Activated CD4-positive, alpha-beta T cell treated with anti-CD3 and anti-CD28 coated beads, Interleukin-2, amount 10 ng/mL, durations not matched to agents 7 days and 5 days (primary cell): ENCODE measurements around the gene IMP3. TPM values are rescaled to one million over a fixed set of nuclear protein-coding genes. Genes with fewer than 3 reads are reported as not detected.
A peak's percentile ranks its signal among the peaks of the same experiment; 100 is the strongest.
"Not testable (repeated sequence)": the region's sequence is repeated elsewhere in the genome, so short reads cannot be mapped to it uniquely, and the experiment has no call there.

ENCODE experiments used
- CTCF ChIA-PET: fragments of 350-600 bp; sonication (Branson Sonifier 250); formaldehyde crosslinking; loops from one replicate; lab custom pipeline; 2021; ENCODE audit warnings: antibody characterized with exemption; lab: Charles Lee
- POLR2A ChIA-PET: fragments of 350-600 bp; sonication (Branson Sonifier 250); formaldehyde crosslinking; loops from one replicate; lab custom pipeline; 2021; ENCODE audit warnings: antibody characterized with exemption; lab: Charles Lee
- DNase-seq: peaks from one replicate; pipeline ENCODE4 v3.0.0-alpha.2; 2020
- H3K27ac Mint-ChIP-seq: one replicate; pipeline ENCODE4 v1.8.0; 2021; ENCODE audit warnings: mild to moderate bottlenecking, moderate library complexity, mixed read lengths
- H3K27me3 Mint-ChIP-seq: one replicate; pipeline ENCODE4 v1.8.0; 2021; ENCODE audit warnings: mixed read lengths
- H3K36me3 Mint-ChIP-seq: one replicate; pipeline ENCODE4 v1.8.0; 2021; ENCODE audit warnings: low read depth, mixed read lengths
- H3K4me1 Mint-ChIP-seq: one replicate; pipeline ENCODE4 v1.8.0; 2021; ENCODE audit warnings: mixed read lengths
- H3K4me3 Mint-ChIP-seq: one replicate; pipeline ENCODE4 v1.8.0; 2021; ENCODE audit warnings: mild to moderate bottlenecking, moderate library complexity, mixed read lengths
- H3K9me3 Mint-ChIP-seq: one replicate; pipeline ENCODE4 v1.8.0; 2021; ENCODE audit warnings: mixed read lengths
- total RNA-seq, 2 experiments: library from RNA; stranded (reverse); gene quantifications; one replicate each; pipeline ENCODE4 v1.2.3, GENCODE V29; 2021

The IMP3 gene
- total RNA-seq, result 10 to 100 TPM; 79.1 to 81.4 TPM

- peaks cover 23% of the 10 kb centered on the region for H3K36me3 Mint-ChIP-seq
- peak within 1 kb of the TSS; percentile 95 for H3K27ac Mint-ChIP-seq
- DNase-seq, result peak; percentile 97
- ChIA-PET CTCF (interaction anchor here (0.6 to 2.6 kb wide), 20 partner anchors 10 to 190 kb away, joined by 3 to 19 read pairs (median 4); partner anchors contain the start of genes PTPN9, SIN3A and SNUPN), POLR2A (interaction anchor here (0.6 to 2.5 kb wide), 11 partner anchors 11 to 826 kb away, joined by 3 to 17 read pairs (median 4); partner anchors contain the start of genes PTPN9, SIN3A and SNUPN)
- H3K27me3 Mint-ChIP-seq, result peaks cover under 1% of the 10 kb centered on the region
- peaks cover 39% of the 10 kb centered on the region for H3K4me1 Mint-ChIP-seq
- no peaks in the 10 kb centered on the region for H3K9me3 Mint-ChIP-seq
- peak within 1 kb of the TSS; percentile 86 for H3K4me3 Mint-ChIP-seq
Observed at GRCh38 chr15:75639709-75640482, at the start of gene IMP3. IMP3 (minus strand) TSS chr15:75640224; CDS start chr15:75640168, 56 bp downstream.

GRCh38 chr15:75689429-75689828 lies 49.4 kb upstream of the IMP3 start:
- H3K4me1 Mint-ChIP-seq, H3K36me3 Mint-ChIP-seq, DNase-seq, H3K9me3 Mint-ChIP-seq, POLR2A ChIA-PET, H3K4me3 Mint-ChIP-seq, H3K27ac Mint-ChIP-seq: not testable (repeated sequence)
- CTCF ChIA-PET, result interaction anchor here (0.6 kb wide), 1 partner anchor 332 kb away, joined by 3 read pairs; no protein-coding TSS in a partner anchor
- H3K27me3 Mint-ChIP-seq, result peaks cover 14% of the 10 kb centered on the region

- Mint-ChIP-seq H3K9me3 (no peaks in the 10 kb centered on the region), H3K4me3 (no peak overlapping the region), H3K27me3 (peaks cover 10% of the 10 kb centered on the region), H3K4me1 (peaks cover 2% of the 10 kb centered on the region), H3K36me3 (no peaks in the 10 kb centered on the region), H3K27ac (no peak overlapping the region)
- DNase-seq, result no peak
- CTCF ChIA-PET, result interaction anchor here (0.6 kb wide), 1 partner anchor 332 kb away, joined by 3 read pairs; no protein-coding TSS in a partner anchor
- POLR2A ChIA-PET, result no interaction called here
Observed at GRCh38 chr15:75688831-75689230, 48.8 kb upstream of the IMP3 start.

GRCh38 chr15:75688278-75688557 lies 48.2 kb upstream of the IMP3 start:
- H3K27ac Mint-ChIP-seq, result no peak overlapping the region
- peaks cover 9% of the 10 kb centered on the region for H3K27me3 Mint-ChIP-seq
- POLR2A ChIA-PET, result no interaction called here
- H3K4me1 Mint-ChIP-seq, result peaks cover 2% of the 10 kb centered on the region
- CTCF ChIA-PET, result no interaction called here
- no peak for DNase-seq
- H3K36me3 Mint-ChIP-seq, result no peaks in the 10 kb centered on the region
- no peaks in the 10 kb centered on the region for H3K9me3 Mint-ChIP-seq
- H3K4me3 Mint-ChIP-seq, result no peak overlapping the region

GRCh38 chr15:75687486-75688277 lies 47.7 kb upstream of the IMP3 start:
- Mint-ChIP-seq H3K27ac (no peak overlapping the region), H3K4me3 (no peak overlapping the region), H3K36me3 (no peaks in the 10 kb centered on the region), H3K4me1 (peaks cover 2% of the 10 kb centered on the region), H3K9me3 (no peaks in the 10 kb centered on the region), H3K27me3 (peaks cover 6% of the 10 kb centered on the region)
- DNase-seq, result no peak
- CTCF ChIA-PET, result no interaction called here
- POLR2A ChIA-PET, result no interaction called here

- H3K4me1 Mint-ChIP-seq, H3K27me3 Mint-ChIP-seq, H3K27ac Mint-ChIP-seq, H3K9me3 Mint-ChIP-seq, POLR2A ChIA-PET, H3K4me3 Mint-ChIP-seq, H3K36me3 Mint-ChIP-seq: not testable (repeated sequence)
- CTCF ChIA-PET, result interaction anchor here (0.6 to 1.5 kb wide), 6 partner anchors 8 to 319 kb away, joined by 3 to 7 read pairs (median 3); no protein-coding TSS in a partner anchor
- peak; percentile 80 for DNase-seq
Observed at GRCh38 chr15:75686212-75686642, 46.2 kb upstream of the IMP3 start.

GRCh38 chr15:75685195-75685594 lies 45.2 kb upstream of the IMP3 start:
- DNase-seq, result no peak
- Mint-ChIP-seq H3K27ac (no peak overlapping the region), H3K4me1 (no peaks in the 10 kb centered on the region), H3K4me3 (no peak overlapping the region), H3K9me3 (no peaks in the 10 kb centered on the region), H3K27me3 (no peaks in the 10 kb centered on the region), H3K36me3 (no peaks in the 10 kb centered on the region)
- CTCF ChIA-PET, result interaction anchor here (1.1 to 1.5 kb wide), 2 partner anchors 21 to 117 kb away, joined by 3 to 4 read pairs; no protein-coding TSS in a partner anchor
- POLR2A ChIA-PET, result interaction anchor here (0.6 kb wide), 1 partner anchor 266 kb away, joined by 6 read pairs; no protein-coding TSS in a partner anchor

GRCh38 chr15:75684648-75685047 lies 44.6 kb upstream of the IMP3 start:
- no peaks in the 10 kb centered on the region for H3K27me3 Mint-ChIP-seq
- H3K4me1 Mint-ChIP-seq, result no peaks in the 10 kb centered on the region
- no peak overlapping the region for H3K27ac Mint-ChIP-seq
- ChIA-PET CTCF (interaction anchor here (1.1 kb wide), 1 partner anchor 21 kb away, joined by 3 read pairs; no protein-coding TSS in a partner anchor), POLR2A (interaction anchor here (0.6 kb wide), 1 partner anchor 266 kb away, joined by 6 read pairs; no protein-coding TSS in a partner anchor)
- H3K4me3 Mint-ChIP-seq, result no peak overlapping the region
- H3K36me3 Mint-ChIP-seq, result no peaks in the 10 kb centered on the region
- no peaks in the 10 kb centered on the region for H3K9me3 Mint-ChIP-seq
- no peak for DNase-seq

- H3K36me3 Mint-ChIP-seq, H3K9me3 Mint-ChIP-seq, H3K4me1 Mint-ChIP-seq, H3K4me3 Mint-ChIP-seq, H3K27ac Mint-ChIP-seq, POLR2A ChIA-PET, H3K27me3 Mint-ChIP-seq: not testable (repeated sequence)
- peak; percentile 71 for DNase-seq
- CTCF ChIA-PET, result interaction anchor here (1.0 kb wide), 1 partner anchor 314 kb away, joined by 3 read pairs; no protein-coding TSS in a partner anchor
Observed at GRCh38 chr15:75683646-75684312, 43.8 kb upstream of the IMP3 start.

- no peaks in the 10 kb centered on the region for H3K9me3 Mint-ChIP-seq
- no peaks in the 10 kb centered on the region for H3K36me3 Mint-ChIP-seq
- CTCF ChIA-PET, result interaction anchor here (1.1 to 2.1 kb wide), 3 partner anchors 21 to 314 kb away, joined by 3 to 8 read pairs (median 5); partner anchors contain the start of gene MAN2C1
- H3K27ac Mint-ChIP-seq, result no peak overlapping the region
- no peak overlapping the region for H3K4me3 Mint-ChIP-seq
- H3K4me1 Mint-ChIP-seq, result no peaks in the 10 kb centered on the region
- no peak for DNase-seq
- POLR2A ChIA-PET, result no interaction called here
- H3K27me3 Mint-ChIP-seq, result no peaks in the 10 kb centered on the region
Observed at GRCh38 chr15:75682181-75683135, 42.4 kb upstream of the IMP3 start.

GRCh38 chr15:75680007-75680789 lies 40.2 kb upstream of the IMP3 start:
- Mint-ChIP-seq H3K36me3 (no peaks in the 10 kb centered on the region), H3K4me1 (no peaks in the 10 kb centered on the region), H3K9me3 (no peaks in the 10 kb centered on the region), H3K27ac (no peak overlapping the region), H3K27me3 (no peaks in the 10 kb centered on the region), H3K4me3 (no peak overlapping the region)
- no peak for DNase-seq
- CTCF ChIA-PET, result interaction anchor here (0.6 to 2.5 kb wide), 3 partner anchors 7 to 338 kb away, joined by 3 to 6 read pairs (median 3); partner anchors contain the start of gene MAN2C1
- POLR2A ChIA-PET, result no interaction called here
